OCI-LY7 (cell line): Measurements from ENCODE around the gene ATP6V0B. TPM values are rescaled to one million over a fixed set of nuclear protein-coding genes. Genes with fewer than 3 reads are reported as not detected.

ENCODE experiments used
- BruUV-seq: library from RNA; stranded (reverse); fragments of 400-500 nt; replicated peaks from 2 replicates; lab custom pipeline; 2021; lab: Mats Ljungman, UMichigan
- CTCF ChIA-PET: fragments of 300-600 bp; sonication (Branson Sonifier 250); formaldehyde crosslinking; loops from one replicate; lab custom pipeline; 2022; ENCODE audit warnings: antibody characterized with exemption; ENCODE audit not compliant: unreplicated experiment; lab: Charles Lee
- POLR2A ChIA-PET: fragments of 300-600 bp; sonication (Branson Sonifier 250); formaldehyde crosslinking; loops from one replicate; lab custom pipeline; 2022; ENCODE audit warnings: antibody characterized with exemption; lab: Charles Lee
- DNase-seq: peaks from one replicate; pipeline ENCODE4 v3.0.0-alpha.2; 2015; ENCODE audit warnings: low spot score
- H2AFZ ChIP-seq: fragments of 200-600 bp; sonication (generic), shearing (Covaris generic); 2 replicates; pipeline ENCODE4 v1.6.1; 2014; ENCODE audit warnings: mild to moderate bottlenecking, antibody characterized with exemption, low read length, moderate library complexity
- H3K27ac ChIP-seq: fragments of 200-600 bp; sonication (generic); 2 replicates; pipeline ENCODE4 v1.5.1; 2014; ENCODE audit warnings: mixed run types, low read depth, mild to moderate bottlenecking, moderate library complexity, low read length, inconsistent platforms; ENCODE audit not compliant: poor library complexity, severe bottlenecking
- H3K36me3 ChIP-seq: fragments of 200-600 bp; sonication (generic); 2 replicates; pipeline ENCODE4 v1.6.1; 2014; ENCODE audit warnings: mild to moderate bottlenecking, antibody characterized with exemption, low read length, moderate library complexity, mixed read lengths; ENCODE audit not compliant: insufficient read depth
- H3K4me1 ChIP-seq: fragments of 200-600 bp; sonication (generic); 2 replicates; pipeline ENCODE4 v1.5.1; 2014; ENCODE audit warnings: mild to moderate bottlenecking, low read length; ENCODE audit not compliant: insufficient read depth, poor library complexity, severe bottlenecking
- H3K4me2 ChIP-seq: fragments of 200-600 bp; sonication (generic); 2 replicates; pipeline ENCODE4 v1.6.1; 2014; ENCODE audit warnings: mild to moderate bottlenecking, low read length
- H3K4me3 ChIP-seq: fragments of 200-600 bp; sonication (generic); 2 replicates; pipeline ENCODE4 v1.5.1; 2014; ENCODE audit warnings: mild to moderate bottlenecking, low read depth, low read length; ENCODE audit not compliant: poor library complexity, severe bottlenecking
- H3K79me2 ChIP-seq: fragments of 200-600 bp; sonication (generic); 2 replicates; pipeline ENCODE4 v1.6.1; 2016; ENCODE audit warnings: low read depth, mild to moderate bottlenecking, low read length, moderate library complexity, mixed read lengths; ENCODE audit not compliant: insufficient read depth
- H3K9me2 ChIP-seq: fragments of 200-600 bp; sonication (generic); 2 replicates; pipeline ENCODE4 v1.6.1; 2016; ENCODE audit warnings: mild to moderate bottlenecking, low read length, mixed read lengths; ENCODE audit not compliant: insufficient read depth
- H3K9me3 ChIP-seq: fragments of 200-600 bp; sonication (generic); 2 replicates; pipeline ENCODE4 v1.6.1; 2014; ENCODE audit warnings: mild to moderate bottlenecking, mixed run types, low read length, mixed read lengths
- H4K20me1 ChIP-seq: fragments of 200-600 bp; sonication (generic); 2 replicates; pipeline ENCODE4 v1.6.1; 2014; ENCODE audit warnings: mild to moderate bottlenecking, antibody characterized with exemption, low read length, moderate library complexity, mixed read lengths; ENCODE audit not compliant: insufficient read depth
- EZH2phosphoT487 ChIP-seq: fragments of 200-600 bp; sonication (generic); IDR thresholded peaks from 2 replicates; pipeline ENCODE4 v1.6.1; 2018; ENCODE audit warnings: low read depth, borderline replicate concordance, mild to moderate bottlenecking, mixed run types, antibody characterized with exemption, low read length, moderate library complexity, mixed read lengths
- intact Hi-C: fragments of 100-400 bp; cut with micrococcal nuclease; formaldehyde crosslinking; loops from one replicate; pipeline ENCODE4 v1.10.0; 2022; ENCODE audit not compliant: unreplicated experiment
- total RNA-seq, 2 experiments: library from RNA; depleted of rRNA in 1 of 2; stranded (reverse); fragments of >200 nt in 1 of 2; shearing (Covaris generic) in 1 of 2; gene quantifications; 2 replicates each; pipeline ENCODE4 v1.2.3, GENCODE V29; 2014 to 2022
- TF ChIP-seq, protein P1 (sequence below): fragments of 200-600 bp; sonication (generic); conservative IDR thresholded peaks from 2 replicates; pipeline ENCODE4 v1.5.1; 2014; ENCODE audit warnings: mild to moderate bottlenecking, antibody characterized with exemption, low read length, moderate library complexity, mixed read lengths

ATP6V0B gene
- total RNA-seq, 2 experiments from 2014 or later: 68.4 to 97.1 TPM

GRCh38 chr1:43936431-43937151 is 38.2 kb upstream of the ATP6V0B start:
- Histone ChIP-seq H3K27ac (no peak overlapping the region), H3K4me1 (no peaks in the 10 kb centered on the region), H3K4me2 (no peak overlapping the region), H3K79me2 (no peaks in the 10 kb centered on the region), H4K20me1 (no peaks in the 10 kb centered on the region), H3K9me2 (no peaks in the 10 kb centered on the region), H3K4me3 (no peak overlapping the region), H3K36me3 (no peaks in the 10 kb centered on the region), H2AFZ (no peak overlapping the region), H3K9me3 (no peaks in the 10 kb centered on the region)
- ChIA-PET POLR2A (no interaction called here), CTCF (no interaction called here)
- no peak for DNase-seq
- TF ChIP-seq EZH2phosphoT487: no peak
- TF ChIP-seq, protein P1, sequence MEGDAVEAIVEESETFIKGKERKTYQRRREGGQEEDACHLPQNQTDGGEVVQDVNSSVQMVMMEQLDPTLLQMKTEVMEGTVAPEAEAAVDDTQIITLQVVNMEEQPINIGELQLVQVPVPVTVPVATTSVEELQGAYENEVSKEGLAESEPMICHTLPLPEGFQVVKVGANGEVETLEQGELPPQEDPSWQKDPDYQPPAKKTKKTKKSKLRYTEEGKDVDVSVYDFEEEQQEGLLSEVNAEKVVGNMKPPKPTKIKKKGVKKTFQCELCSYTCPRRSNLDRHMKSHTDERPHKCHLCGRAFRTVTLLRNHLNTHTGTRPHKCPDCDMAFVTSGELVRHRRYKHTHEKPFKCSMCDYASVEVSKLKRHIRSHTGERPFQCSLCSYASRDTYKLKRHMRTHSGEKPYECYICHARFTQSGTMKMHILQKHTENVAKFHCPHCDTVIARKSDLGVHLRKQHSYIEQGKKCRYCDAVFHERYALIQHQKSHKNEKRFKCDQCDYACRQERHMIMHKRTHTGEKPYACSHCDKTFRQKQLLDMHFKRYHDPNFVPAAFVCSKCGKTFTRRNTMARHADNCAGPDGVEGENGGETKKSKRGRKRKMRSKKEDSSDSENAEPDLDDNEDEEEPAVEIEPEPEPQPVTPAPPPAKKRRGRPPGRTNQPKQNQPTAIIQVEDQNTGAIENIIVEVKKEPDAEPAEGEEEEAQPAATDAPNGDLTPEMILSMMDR: no peak
- BruUV-seq: no TSS peak
- intact Hi-C loops: no loop called here

DNA sequence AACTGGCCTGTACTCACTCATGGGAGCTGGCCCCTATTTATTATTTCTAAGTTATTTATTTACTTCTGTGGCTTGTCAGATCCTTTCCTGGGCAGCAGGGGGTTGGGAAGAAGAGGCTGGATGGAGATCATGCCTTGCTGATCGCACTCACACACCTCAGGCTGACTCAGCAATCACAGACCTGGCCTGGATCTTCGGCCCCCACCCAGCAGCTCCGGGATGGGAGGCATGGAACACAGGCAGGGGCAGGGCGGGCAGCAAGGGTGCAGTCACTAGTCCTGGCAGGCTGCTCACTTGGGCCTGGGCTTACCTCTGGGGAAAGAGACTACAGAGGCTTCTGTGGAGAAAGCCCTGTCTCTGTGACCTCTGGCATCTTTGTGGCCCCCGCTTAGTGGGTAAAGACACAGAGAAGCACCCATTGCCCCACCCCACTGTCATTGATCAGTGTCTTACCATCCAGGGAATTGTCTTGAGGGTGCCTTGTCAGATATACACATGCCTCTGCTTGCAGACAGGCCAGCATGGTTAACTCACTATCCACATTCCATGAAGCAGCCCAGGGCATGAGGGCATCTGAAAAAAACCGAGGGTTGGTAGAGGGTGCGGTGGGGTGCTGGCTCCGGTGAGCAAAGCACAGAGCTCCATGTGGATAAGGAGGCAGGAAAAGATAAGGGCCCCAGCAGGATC is 37.4 kb upstream of the ATP6V0B start:
- POLR2A ChIA-PET: no interaction called here
- Histone ChIP-seq H3K9me2 (no peaks in the 10 kb centered on the region), H2AFZ (no peak overlapping the region), H3K36me3 (no peaks in the 10 kb centered on the region), H3K4me2 (no peak overlapping the region), H3K4me1 (no peaks in the 10 kb centered on the region), H3K4me3 (no peak overlapping the region), H4K20me1 (no peaks in the 10 kb centered on the region), H3K79me2 (no peaks in the 10 kb centered on the region), H3K27ac (no peak overlapping the region), H3K9me3 (no peaks in the 10 kb centered on the region)
- intact Hi-C loops: no loop called here
- no TSS peak for BruUV-seq
- DNase-seq: no peak
- TF ChIP-seq, protein P1: no peak
- no peak for TF ChIP-seq EZH2phosphoT487
- CTCF ChIA-PET: no interaction called here

DNA sequence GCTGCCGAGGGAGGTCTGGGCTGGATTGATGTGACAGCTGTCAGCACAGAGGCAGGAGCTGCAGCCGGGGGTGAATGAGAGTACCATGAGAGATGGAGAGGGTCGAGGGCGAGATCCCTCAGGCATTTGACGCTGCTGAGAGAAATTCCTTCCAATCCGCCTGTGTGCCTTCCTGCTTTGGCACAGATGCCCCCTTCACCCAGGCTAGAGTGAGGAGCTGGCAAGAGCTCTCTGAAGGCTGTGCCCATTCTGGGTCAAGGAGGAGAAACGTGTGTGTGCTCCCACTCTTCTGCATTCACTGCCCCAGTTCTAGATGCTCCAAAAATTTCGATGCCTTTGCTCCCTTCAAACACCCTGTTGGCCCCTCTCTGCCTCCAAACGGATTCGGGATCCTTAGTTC is 36.4 kb upstream of the ATP6V0B start:
- Histone ChIP-seq H3K36me3 (no peaks in the 10 kb centered on the region), H3K9me3 (no peaks in the 10 kb centered on the region), H3K4me1 (no peaks in the 10 kb centered on the region), H4K20me1 (no peaks in the 10 kb centered on the region), H3K79me2 (no peaks in the 10 kb centered on the region), H2AFZ (no peak overlapping the region), H3K9me2 (no peaks in the 10 kb centered on the region), H3K4me2 (no peak overlapping the region), H3K27ac (no peak overlapping the region), H3K4me3 (no peak overlapping the region)
- ChIA-PET CTCF (no interaction called here), POLR2A (no interaction called here)
- no peak for DNase-seq
- intact Hi-C loops: no loop called here
- BruUV-seq: no TSS peak
- no peak for TF ChIP-seq EZH2phosphoT487
- TF ChIP-seq, protein P1: no peak
